Suprapubic skin (tissue), 4 donors: ENCODE data around the gene CLSTN3. TPM values are rescaled to one million over a fixed set of nuclear protein-coding genes. Genes with fewer than 3 reads are reported as not detected.
"Not testable (repeated sequence)": the region's sequence is repeated elsewhere in the genome, so short reads cannot be mapped to it uniquely, and the experiment has no call there.

Experiments
- DNase-seq, 2 donors: peaks; one replicate each; pipeline ENCODE4 v3.0.0-alpha.2; 2019; ENCODE audit warnings: low spot score in 2 of 2
- H3K27ac ChIP-seq: fragments of 200-600 bp; sonication (generic); one replicate; pipeline ENCODE4 v1.5.1; 2019
- H3K27me3 ChIP-seq: fragments of 200-600 bp; sonication (generic); one replicate; pipeline ENCODE4 v1.5.1; 2019
- H3K36me3 ChIP-seq: fragments of 200-600 bp; sonication (generic); one replicate; pipeline ENCODE4 v1.5.1; 2019
- H3K4me1 ChIP-seq: fragments of 200-600 bp; sonication (generic); one replicate; pipeline ENCODE4 v1.5.1; 2019
- H3K4me3 ChIP-seq: fragments of 200-600 bp; sonication (generic); one replicate; pipeline ENCODE4 v1.5.1; 2019; ENCODE audit warnings: mild to moderate bottlenecking
- H3K9me3 ChIP-seq: fragments of 200-600 bp; sonication (generic); one replicate; pipeline ENCODE4 v1.5.1; 2019
- EP300 ChIP-seq: sonication (generic); formaldehyde crosslinking; IDR thresholded peaks from one replicate; pipeline ENCODE4 v1.6.1; 2017; ENCODE audit warnings: antibody characterized with exemption
- POLR2A ChIP-seq, 2 donors: fragments of 450-650 bp; IDR thresholded peaks; one replicate each; pipeline ENCODE4 v1.6.1; 2017; ENCODE audit warnings: antibody characterized with exemption in 2 of 2, mild to moderate bottlenecking in 2 of 2, moderate library complexity in 2 of 2
- POLR2AphosphoS5 ChIP-seq, 3 donors: sonication (generic); formaldehyde crosslinking; IDR thresholded peaks; one replicate each; pipeline ENCODE4 v1.6.1; 2017; ENCODE audit warnings: antibody characterized with exemption in 3 of 3
- WGBS: methylation state at CpG from one replicate; pipeline ENCODE4 v1.1.5; 2018; 5-methylcytosine and 5-hydroxymethylcytosine counted together
- total RNA-seq, 4 donors: library from RNA; depleted of rRNA; stranded (reverse); fragments of >200 nt; gene quantifications; one replicate each; pipeline ENCODE4 v1.1.0, GENCODE V29; 2016
- TF ChIP-seq, protein P1 (sequence below), 2 donors: fragments of 200-600 bp in 1 of 2; fragments of 450-650 bp in 1 of 2; sonication (generic) in 1 of 2; IDR thresholded peaks; one replicate each; pipeline ENCODE4 v1.5.1; 2016 to 2019; ENCODE audit warnings: antibody characterized with exemption in 2 of 2, mild to moderate bottlenecking in 1 of 2, moderate library complexity in 1 of 2

Gene CLSTN3
- total RNA-seq, 4 donors from 2014 or later = 29.9 to 69.8 (median 39.1) TPM

DNA sequence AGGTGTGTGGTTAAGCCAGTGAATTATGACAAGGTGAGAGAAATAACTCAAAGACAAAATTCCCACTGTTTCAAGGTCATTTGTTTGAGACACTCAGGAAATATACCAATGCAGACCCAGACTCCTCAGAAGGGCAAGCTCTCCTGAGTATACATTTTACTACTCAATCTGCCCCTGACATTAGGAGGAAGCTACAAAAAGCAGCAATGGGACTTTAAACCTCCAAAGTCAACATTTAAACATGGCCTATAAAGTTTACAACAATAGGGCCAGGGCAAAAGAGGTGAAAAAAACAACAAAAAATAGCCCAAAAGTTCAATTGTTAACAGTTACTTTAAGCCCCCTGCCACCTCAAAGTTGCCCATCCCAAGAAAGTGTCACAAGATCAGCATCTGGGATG lies 39.8 kb downstream of the CLSTN3 start:
- no peaks in the 10 kb centered on the region for H3K4me1 ChIP-seq
- H3K27me3 ChIP-seq = peaks cover under 1% of the 10 kb centered on the region
- TF ChIP-seq POLR2AphosphoS5 (IDR thresholded peaks at IDR 0.05) = no peak
- TF ChIP-seq EP300 = no peak
- TF ChIP-seq POLR2A (IDR thresholded peaks at IDR 0.05) = no peak
- H3K9me3 ChIP-seq = peaks cover 13% of the 10 kb centered on the region
- no peak overlapping the region for H3K27ac ChIP-seq
- no peak for DNase-seq
- no peak overlapping the region for H3K4me3 ChIP-seq
- no peaks in the 10 kb centered on the region for H3K36me3 ChIP-seq

DNA sequence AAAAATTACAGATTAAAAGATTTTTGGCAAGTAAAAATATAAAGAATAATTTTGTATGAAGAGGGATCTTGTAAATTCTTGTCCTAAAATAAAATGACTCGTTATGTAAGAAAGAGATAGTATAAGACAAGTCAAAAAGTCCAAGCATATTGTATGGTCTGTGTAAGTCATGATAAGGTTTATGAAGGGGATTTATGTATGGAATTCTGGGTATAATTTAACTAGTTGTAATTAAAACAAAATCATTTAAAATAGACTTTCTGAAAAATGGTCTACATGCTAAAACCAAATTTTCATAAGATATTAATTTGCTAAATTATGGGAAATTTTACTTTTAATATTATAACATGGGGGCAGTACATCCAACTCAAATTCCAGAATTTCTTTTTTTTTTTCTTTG lies 41.7 kb downstream of the CLSTN3 start:
- Histone ChIP-seq H3K9me3 (peaks cover 13% of the 10 kb centered on the region), H3K4me3 (no peak overlapping the region), H3K27me3 (peaks cover 6% of the 10 kb centered on the region), H3K36me3 (no peaks in the 10 kb centered on the region), H3K4me1 (no peaks in the 10 kb centered on the region), H3K27ac (no peak overlapping the region)
- 75% methylated on average over 1 of the region's 1 CpG for WGBS
- DNase-seq = no peak
- TF ChIP-seq POLR2AphosphoS5 (IDR thresholded peaks at IDR 0.05) (no peak), EP300 (no peak), POLR2A (IDR thresholded peaks at IDR 0.05) (no peak)
- TF ChIP-seq, protein P1, sequence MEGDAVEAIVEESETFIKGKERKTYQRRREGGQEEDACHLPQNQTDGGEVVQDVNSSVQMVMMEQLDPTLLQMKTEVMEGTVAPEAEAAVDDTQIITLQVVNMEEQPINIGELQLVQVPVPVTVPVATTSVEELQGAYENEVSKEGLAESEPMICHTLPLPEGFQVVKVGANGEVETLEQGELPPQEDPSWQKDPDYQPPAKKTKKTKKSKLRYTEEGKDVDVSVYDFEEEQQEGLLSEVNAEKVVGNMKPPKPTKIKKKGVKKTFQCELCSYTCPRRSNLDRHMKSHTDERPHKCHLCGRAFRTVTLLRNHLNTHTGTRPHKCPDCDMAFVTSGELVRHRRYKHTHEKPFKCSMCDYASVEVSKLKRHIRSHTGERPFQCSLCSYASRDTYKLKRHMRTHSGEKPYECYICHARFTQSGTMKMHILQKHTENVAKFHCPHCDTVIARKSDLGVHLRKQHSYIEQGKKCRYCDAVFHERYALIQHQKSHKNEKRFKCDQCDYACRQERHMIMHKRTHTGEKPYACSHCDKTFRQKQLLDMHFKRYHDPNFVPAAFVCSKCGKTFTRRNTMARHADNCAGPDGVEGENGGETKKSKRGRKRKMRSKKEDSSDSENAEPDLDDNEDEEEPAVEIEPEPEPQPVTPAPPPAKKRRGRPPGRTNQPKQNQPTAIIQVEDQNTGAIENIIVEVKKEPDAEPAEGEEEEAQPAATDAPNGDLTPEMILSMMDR (IDR thresholded peaks at IDR 0.05) = no peak

DNA sequence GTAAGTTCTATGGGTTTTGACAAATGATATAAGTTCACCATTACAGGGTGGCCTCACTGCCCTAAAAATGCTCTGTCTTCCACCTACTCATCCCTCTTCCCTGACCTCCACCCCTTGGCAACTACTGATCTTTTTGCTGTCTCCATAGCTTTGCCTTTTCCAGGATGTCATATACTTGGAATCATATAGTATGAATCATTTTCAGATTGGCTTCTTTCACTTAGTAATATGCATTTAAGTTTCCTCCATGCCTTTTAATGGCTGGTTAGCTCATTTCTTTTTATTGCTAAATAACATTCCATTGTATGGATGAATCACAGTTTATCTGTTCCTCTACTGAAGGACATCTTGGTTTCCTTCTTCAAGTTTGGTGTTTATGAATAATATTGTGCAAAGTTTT lies 45.3 kb downstream of the CLSTN3 start:
- peaks cover 6% of the 10 kb centered on the region for H3K27me3 ChIP-seq
- H3K27ac ChIP-seq = no peak overlapping the region
- TF ChIP-seq, protein P1 (IDR thresholded peaks at IDR 0.05) = no peak
- no peaks in the 10 kb centered on the region for H3K36me3 ChIP-seq
- no peaks in the 10 kb centered on the region for H3K4me1 ChIP-seq
- H3K9me3 ChIP-seq = peaks cover 4% of the 10 kb centered on the region
- H3K4me3 ChIP-seq = no peak overlapping the region
- DNase-seq = no peak

DNA sequence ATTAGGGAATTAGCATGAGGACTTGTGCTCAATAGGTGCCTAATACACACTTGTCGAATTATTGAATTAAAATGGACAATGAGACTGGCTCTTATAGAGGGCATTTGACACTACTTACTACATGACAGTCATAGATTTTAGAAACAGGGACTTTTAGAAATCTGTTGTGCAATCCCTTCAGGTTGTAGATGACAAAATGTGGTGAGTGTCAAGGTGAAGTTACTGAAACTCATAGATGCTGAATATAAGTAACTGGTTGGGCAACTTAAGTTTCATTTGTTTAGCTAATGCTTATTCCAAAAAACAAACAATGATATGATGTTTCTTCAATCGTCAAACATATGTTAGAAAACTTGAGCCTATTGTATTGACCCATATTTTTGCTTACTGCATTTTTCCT lies 46.4 kb downstream of the CLSTN3 start:
- Histone ChIP-seq H3K27me3 (peaks cover 6% of the 10 kb centered on the region), H3K4me1 (no peaks in the 10 kb centered on the region), H3K36me3 (no peaks in the 10 kb centered on the region), H3K4me3 (no peak overlapping the region), H3K27ac (no peak overlapping the region), H3K9me3 (no peaks in the 10 kb centered on the region)
- TF ChIP-seq, protein P1 (IDR thresholded peaks at IDR 0.05) = no peak
- TF ChIP-seq POLR2A (IDR thresholded peaks at IDR 0.05) = no peak
- TF ChIP-seq EP300 = no peak
- TF ChIP-seq POLR2AphosphoS5 (IDR thresholded peaks at IDR 0.05) = no peak
- 76% methylated on average over 2 of the region's 2 CpGs for WGBS
- DNase-seq = no peak

DNA sequence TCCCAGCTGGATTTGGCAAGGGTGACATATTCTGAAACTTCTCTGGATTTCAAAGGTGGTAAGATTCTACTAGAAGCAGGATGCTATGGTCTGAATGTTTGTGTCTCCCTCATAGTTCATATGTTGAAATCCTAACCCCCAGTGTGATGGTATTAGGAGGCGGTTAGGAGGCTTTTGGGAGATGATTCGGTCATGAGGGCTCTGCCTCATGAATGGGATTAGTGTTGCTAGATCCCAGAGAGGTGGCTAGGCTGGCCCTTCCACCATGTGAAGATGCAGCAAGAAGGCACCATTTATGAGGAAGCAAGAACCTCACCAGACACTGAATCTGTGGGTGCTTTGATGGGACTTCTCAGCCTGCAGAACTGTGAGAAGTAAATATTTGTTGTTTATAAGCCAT lies 48.3 kb downstream of the CLSTN3 start:
- no peak overlapping the region for H3K27ac ChIP-seq
- 94% methylated on average over 2 of the region's 2 CpGs for WGBS
- no peaks in the 10 kb centered on the region for H3K4me1 ChIP-seq
- TF ChIP-seq POLR2A (IDR thresholded peaks at IDR 0.05) (no peak), POLR2AphosphoS5 (IDR thresholded peaks at IDR 0.05) (no peak), EP300 (no peak)
- TF ChIP-seq, protein P1 (IDR thresholded peaks at IDR 0.05) = no peak
- no peaks in the 10 kb centered on the region for H3K36me3 ChIP-seq
- no peak for DNase-seq
- H3K27me3 ChIP-seq = peaks cover 6% of the 10 kb centered on the region
- H3K9me3 ChIP-seq = no peaks in the 10 kb centered on the region
- no peak overlapping the region for H3K4me3 ChIP-seq

DNA sequence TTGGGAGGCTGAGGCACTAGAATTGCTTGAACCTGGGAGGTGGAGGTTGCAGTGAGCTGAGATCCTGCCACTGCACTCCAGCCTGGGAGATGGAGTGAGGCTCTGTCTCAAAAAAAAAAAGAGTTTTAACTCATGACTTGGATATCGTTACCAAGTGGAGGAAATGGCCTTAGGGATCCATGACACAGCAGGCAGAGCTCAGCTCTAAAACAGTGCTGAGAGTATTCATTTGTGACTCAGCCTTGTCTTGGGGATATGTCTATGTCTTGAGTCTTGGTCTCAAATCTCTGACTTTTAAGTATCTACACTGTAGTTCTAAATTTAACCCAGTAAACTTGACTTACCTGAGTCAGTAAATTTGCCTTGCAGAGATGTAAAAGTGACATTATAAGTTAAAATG lies 50.5 kb downstream of the CLSTN3 start:
- Histone ChIP-seq H3K4me3 (no peak overlapping the region), H3K4me1 (no peaks in the 10 kb centered on the region), H3K27ac (no peak overlapping the region), H3K36me3 (no peaks in the 10 kb centered on the region), H3K9me3 (no peaks in the 10 kb centered on the region), H3K27me3 (peaks cover 3% of the 10 kb centered on the region)
- WGBS = 29% methylated on average over 1 of the region's 1 CpG
- no peak for DNase-seq
- TF ChIP-seq EP300 (no peak), POLR2AphosphoS5 (IDR thresholded peaks at IDR 0.05) (no peak), POLR2A (IDR thresholded peaks at IDR 0.05) (no peak)
- TF ChIP-seq, protein P1 (IDR thresholded peaks at IDR 0.05) = no peak

DNA sequence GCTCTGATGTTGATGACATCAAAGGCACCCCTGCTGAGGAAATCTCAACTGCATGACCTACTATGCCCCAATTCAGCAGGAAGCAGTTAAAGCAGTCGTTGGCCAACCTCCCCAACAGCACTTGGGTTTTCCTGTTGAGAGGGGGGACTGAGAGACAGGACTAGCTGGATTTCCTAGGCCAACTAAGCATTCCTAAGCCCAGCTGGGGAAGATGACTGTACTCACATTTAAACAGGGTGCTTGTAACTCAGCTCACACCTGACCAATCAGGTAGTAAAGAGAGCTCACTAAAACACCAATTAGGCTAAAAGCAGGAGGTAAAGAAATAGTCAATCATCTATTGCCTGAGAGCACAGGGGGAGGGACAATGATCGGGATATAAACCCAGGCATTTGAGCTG lies 55.9 kb downstream of the CLSTN3 start:
- 44% methylated on average over 2 of the region's 2 CpGs for WGBS
- H3K4me1 ChIP-seq = peaks cover 25% of the 10 kb centered on the region
- not testable (repeated sequence) for H3K9me3 ChIP-seq

More for the DNA sequence above, 55.9 kb downstream of the CLSTN3 start:
- not testable (repeated sequence) for H3K36me3 ChIP-seq, H3K27ac ChIP-seq, H3K4me3 ChIP-seq, H3K27me3 ChIP-seq, DNase-seq
